Dedifferentiated amniotic fluid mesenchymal stem cell (primary cell): ENCODE results near the gene SLAIN2.
A peak's percentile ranks its signal among the peaks of the same experiment; 100 is the strongest.
"Not testable (repeated sequence)": the region's sequence is repeated elsewhere in the genome, so short reads cannot be mapped to it uniquely, and the experiment has no call there.

ENCODE experiments used
- DNase-seq: peaks from one replicate; pipeline ENCODE4 v3.0.0-alpha.2; 2016; ENCODE audit errors: extremely low spot score

SLAIN2 gene

GRCh38 chr4:48440914-48441313 lies 99.6 kb downstream of the SLAIN2 start:
- not testable (repeated sequence) for DNase-seq

- no peak for DNase-seq
Measured at GRCh38 chr4:48445704-48446103, 104.4 kb downstream of the SLAIN2 start.

GRCh38 chr4:48446642-48447041 lies 105.3 kb downstream of the SLAIN2 start:
- no peak for DNase-seq

- no peak for DNase-seq
Measured at GRCh38 chr4:48449151-48449550, 107.8 kb downstream of the SLAIN2 start.

- DNase-seq = no peak
Measured at GRCh38 chr4:48450740-48451139, 109.4 kb downstream of the SLAIN2 start.

- DNase-seq = not testable (repeated sequence)
Measured at GRCh38 chr4:48451656-48452055, 110.3 kb downstream of the SLAIN2 start.

- no peak for DNase-seq
Measured at GRCh38 chr4:48454591-48454990, 113.3 kb downstream of the SLAIN2 start.

GRCh38 chr4:48461000-48461399 lies 119.7 kb downstream of the SLAIN2 start:
- no peak for DNase-seq

- DNase-seq = no peak
Measured at GRCh38 chr4:48462363-48462762, 121.0 kb downstream of the SLAIN2 start.

- DNase-seq = no peak
Measured at GRCh38 chr4:48467442-48467841, 126.1 kb downstream of the SLAIN2 start.

- DNase-seq = no peak
Measured at GRCh38 chr4:48467891-48468290, 126.6 kb downstream of the SLAIN2 start.

GRCh38 chr4:48470137-48470536 lies 128.8 kb downstream of the SLAIN2 start:
- DNase-seq = no peak

GRCh38 chr4:48470570-48470969 lies 129.2 kb downstream of the SLAIN2 start:
- peak; percentile 21 for DNase-seq

GRCh38 chr4:48472794-48473193 lies 131.5 kb downstream of the SLAIN2 start:
- DNase-seq = no peak

- no peak for DNase-seq
Measured at GRCh38 chr4:48475770-48476169, 134.4 kb downstream of the SLAIN2 start.
